ENCODE data around the gene PCDH15. TPM values are rescaled to one million over a fixed set of nuclear protein-coding genes. Genes with fewer than 3 reads are reported as not detected.

Gene PCDH15
- total RNA-seq, 2 experiments from 2014 or later = not detected

DNA sequence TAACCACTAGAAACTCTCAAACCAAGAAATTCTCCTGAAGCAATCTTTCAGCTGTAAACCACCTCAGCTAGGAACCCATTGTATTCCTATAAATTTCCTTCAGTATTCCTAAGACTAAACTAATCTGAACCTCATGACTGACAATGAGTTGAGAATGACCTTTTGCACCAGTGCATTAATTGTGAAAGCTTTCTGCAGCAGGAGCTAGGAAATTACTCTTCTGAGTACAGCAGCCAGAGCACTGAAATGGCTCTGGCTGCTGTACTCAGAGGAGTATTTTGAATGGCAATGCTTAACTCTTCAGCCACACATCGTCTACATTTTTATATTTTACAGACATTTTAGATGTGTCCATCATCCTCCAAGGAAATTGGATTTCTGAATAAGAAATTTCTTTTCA is 109.7 kb downstream of the PCDH15 start:
- H3K9me2 ChIP-seq (ENCODE audit: insufficient read depth, low read length) = no peaks in the 10 kb centered on the region
- intact Hi-C loops (cut with micrococcal nuclease; ENCODE audit: unreplicated experiment) = no loop called here
- H2AFZ ChIP-seq (ENCODE audit: low read length) = no peak overlapping the region
- no peak overlapping the region for H3K4me2 ChIP-seq (ENCODE audit: low read length)
- no peaks in the 10 kb centered on the region for H3K4me1 ChIP-seq (ENCODE audit: insufficient read depth, low read length, poor library complexity, severe bottlenecking)
- no peaks in the 10 kb centered on the region for H3K79me2 ChIP-seq (ENCODE audit: insufficient read depth, low read depth, low read length)
- BruUV-seq (replicated peaks) = no TSS peak
- no peaks in the 10 kb centered on the region for H4K20me1 ChIP-seq (ENCODE audit: insufficient read depth, low read length)
- TF ChIP-seq EZH2phosphoT487 (IDR thresholded peaks at IDR 0.05; ENCODE audit: borderline replicate concordance, low read depth, low read length) = no peak
- TF ChIP-seq, protein P1, sequence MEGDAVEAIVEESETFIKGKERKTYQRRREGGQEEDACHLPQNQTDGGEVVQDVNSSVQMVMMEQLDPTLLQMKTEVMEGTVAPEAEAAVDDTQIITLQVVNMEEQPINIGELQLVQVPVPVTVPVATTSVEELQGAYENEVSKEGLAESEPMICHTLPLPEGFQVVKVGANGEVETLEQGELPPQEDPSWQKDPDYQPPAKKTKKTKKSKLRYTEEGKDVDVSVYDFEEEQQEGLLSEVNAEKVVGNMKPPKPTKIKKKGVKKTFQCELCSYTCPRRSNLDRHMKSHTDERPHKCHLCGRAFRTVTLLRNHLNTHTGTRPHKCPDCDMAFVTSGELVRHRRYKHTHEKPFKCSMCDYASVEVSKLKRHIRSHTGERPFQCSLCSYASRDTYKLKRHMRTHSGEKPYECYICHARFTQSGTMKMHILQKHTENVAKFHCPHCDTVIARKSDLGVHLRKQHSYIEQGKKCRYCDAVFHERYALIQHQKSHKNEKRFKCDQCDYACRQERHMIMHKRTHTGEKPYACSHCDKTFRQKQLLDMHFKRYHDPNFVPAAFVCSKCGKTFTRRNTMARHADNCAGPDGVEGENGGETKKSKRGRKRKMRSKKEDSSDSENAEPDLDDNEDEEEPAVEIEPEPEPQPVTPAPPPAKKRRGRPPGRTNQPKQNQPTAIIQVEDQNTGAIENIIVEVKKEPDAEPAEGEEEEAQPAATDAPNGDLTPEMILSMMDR (conservative IDR thresholded peaks at IDR 0.05; ENCODE audit: low read length) = no peak
- no peak overlapping the region for H3K27ac ChIP-seq (ENCODE audit: low read depth, low read length, poor library complexity, severe bottlenecking)
- no peaks in the 10 kb centered on the region for H3K9me3 ChIP-seq (ENCODE audit: low read length)
- no peaks in the 10 kb centered on the region for H3K36me3 ChIP-seq (ENCODE audit: insufficient read depth, low read length)
- no peak for DNase-seq (ENCODE audit: low spot score)
- POLR2A ChIA-PET = interaction anchor here (0.8 kb wide), 1 partner anchor 9 kb away, joined by 3 read pairs; no protein-coding TSS in a partner anchor
- H3K4me3 ChIP-seq (ENCODE audit: low read depth, low read length, poor library complexity, severe bottlenecking) = no peak overlapping the region
- CTCF ChIA-PET (ENCODE audit: unreplicated experiment) = no interaction called here

DNA sequence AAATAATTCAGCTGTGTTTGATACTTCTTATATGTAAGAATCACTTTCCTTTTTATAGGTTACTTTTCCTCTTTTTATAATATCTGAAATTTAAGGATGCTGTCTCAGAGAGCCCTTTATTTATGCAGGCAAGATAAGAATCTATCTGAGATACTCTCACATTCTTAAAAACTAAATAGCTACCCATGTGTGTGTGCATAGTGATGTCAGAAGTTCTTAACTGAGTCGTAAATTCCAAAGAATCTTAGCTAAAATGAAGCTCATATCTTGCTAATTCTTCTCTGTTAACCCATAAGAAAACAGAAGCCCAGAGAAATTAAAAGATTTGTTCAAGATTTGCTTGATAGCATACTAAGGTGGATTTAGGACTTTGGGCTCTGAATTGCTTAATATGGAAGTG is 118.5 kb downstream of the PCDH15 start:
- H3K36me3 ChIP-seq (ENCODE audit: insufficient read depth, low read length) = no peaks in the 10 kb centered on the region
- H3K4me3 ChIP-seq (ENCODE audit: low read depth, low read length, poor library complexity, severe bottlenecking) = no peak overlapping the region
- H3K9me2 ChIP-seq (ENCODE audit: insufficient read depth, low read length) = no peaks in the 10 kb centered on the region
- TF ChIP-seq, protein P1 (conservative IDR thresholded peaks at IDR 0.05; ENCODE audit: low read length) = no peak
- TF ChIP-seq EZH2phosphoT487 (IDR thresholded peaks at IDR 0.05; ENCODE audit: borderline replicate concordance, low read depth, low read length) = no peak
- no peaks in the 10 kb centered on the region for H3K4me1 ChIP-seq (ENCODE audit: insufficient read depth, low read length, poor library complexity, severe bottlenecking)
- no peaks in the 10 kb centered on the region for H3K9me3 ChIP-seq (ENCODE audit: low read length)
- H3K4me2 ChIP-seq (ENCODE audit: low read length) = no peak overlapping the region
- DNase-seq (ENCODE audit: low spot score) = no peak
- ChIA-PET POLR2A (interaction anchor here (0.6 to 0.9 kb wide), 3 partner anchors 9 to 549 kb away, joined by 3 to 4 read pairs (median 3); no protein-coding TSS in a partner anchor), CTCF (ENCODE audit: unreplicated experiment) (no interaction called here)
- no TSS peak for BruUV-seq (replicated peaks)
- no peak overlapping the region for H2AFZ ChIP-seq (ENCODE audit: low read length)
- H3K27ac ChIP-seq (ENCODE audit: low read depth, low read length, poor library complexity, severe bottlenecking) = no peak overlapping the region
- intact Hi-C loops (cut with micrococcal nuclease; ENCODE audit: unreplicated experiment) = no loop called here
- H3K79me2 ChIP-seq (ENCODE audit: insufficient read depth, low read depth, low read length) = no peaks in the 10 kb centered on the region
- no peaks in the 10 kb centered on the region for H4K20me1 ChIP-seq (ENCODE audit: insufficient read depth, low read length)

DNA sequence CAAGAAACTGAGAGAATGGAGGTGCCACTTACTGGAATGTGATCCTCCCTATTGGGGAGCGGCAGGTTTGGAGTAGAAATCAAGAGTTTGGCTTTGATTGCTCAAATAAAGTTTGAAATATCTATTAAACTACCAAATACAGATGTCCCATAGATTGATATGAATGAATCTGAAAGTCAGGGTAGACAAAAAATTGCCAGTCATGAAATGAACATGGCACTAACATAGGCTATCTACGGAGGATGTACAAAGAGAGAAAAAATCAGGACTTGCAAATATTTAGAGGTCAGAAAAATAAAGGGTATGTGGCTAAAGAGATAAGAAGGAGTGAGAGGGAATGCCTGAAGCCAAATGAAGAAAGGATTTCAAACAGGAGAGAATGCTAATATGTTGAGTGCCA is 119.9 kb downstream of the PCDH15 start:
- no peak for DNase-seq (ENCODE audit: low spot score)
- intact Hi-C loops (cut with micrococcal nuclease; ENCODE audit: unreplicated experiment) = no loop called here
- CTCF ChIA-PET (ENCODE audit: unreplicated experiment) = no interaction called here
- no peaks in the 10 kb centered on the region for H3K9me3 ChIP-seq (ENCODE audit: low read length)
- no peaks in the 10 kb centered on the region for H3K4me1 ChIP-seq (ENCODE audit: insufficient read depth, low read length, poor library complexity, severe bottlenecking)
- H4K20me1 ChIP-seq (ENCODE audit: insufficient read depth, low read length) = no peaks in the 10 kb centered on the region
- H3K4me2 ChIP-seq (ENCODE audit: low read length) = no peak overlapping the region
- POLR2A ChIA-PET = no interaction called here
- no peak overlapping the region for H3K4me3 ChIP-seq (ENCODE audit: low read depth, low read length, poor library complexity, severe bottlenecking)
- TF ChIP-seq EZH2phosphoT487 (IDR thresholded peaks at IDR 0.05; ENCODE audit: borderline replicate concordance, low read depth, low read length) = no peak
- TF ChIP-seq, protein P1 (conservative IDR thresholded peaks at IDR 0.05; ENCODE audit: low read length) = no peak
- no TSS peak for BruUV-seq (replicated peaks)
- H3K36me3 ChIP-seq (ENCODE audit: insufficient read depth, low read length) = no peaks in the 10 kb centered on the region
- no peak overlapping the region for H3K27ac ChIP-seq (ENCODE audit: low read depth, low read length, poor library complexity, severe bottlenecking)
- H3K9me2 ChIP-seq (ENCODE audit: insufficient read depth, low read length) = no peaks in the 10 kb centered on the region
- no peak overlapping the region for H2AFZ ChIP-seq (ENCODE audit: low read length)
- H3K79me2 ChIP-seq (ENCODE audit: insufficient read depth, low read depth, low read length) = no peaks in the 10 kb centered on the region

All from OCI-LY7 (cell line).